GM23248 (cell line): Measurements from ENCODE around the gene TMEM117.

ENCODE experiments used
- EZH2 ChIP-seq: fragments of 200-600 bp; sonication (generic); IDR thresholded peaks from 2 replicates; pipeline ENCODE4 v1.6.1; 2018; ENCODE audit warnings: antibody characterized with exemption, mild to moderate bottlenecking; ENCODE audit not compliant: insufficient read depth, poor library complexity, severe bottlenecking
- EZH2phosphoT487 ChIP-seq: fragments of 200-600 bp; sonication (generic); IDR thresholded peaks from 2 replicates; pipeline ENCODE4 v1.6.1; 2018; ENCODE audit warnings: antibody characterized with exemption, moderate library complexity, mild to moderate bottlenecking, low read depth; ENCODE audit not compliant: insufficient read depth

GRCh38 chr12:43883748-43884147 lies 47.9 kb downstream of the TMEM117 start:
- TF ChIP-seq EZH2 = no peak
- TF ChIP-seq EZH2phosphoT487 = no peak
